Measurements from ENCODE around the gene SEC14L3. TPM values are rescaled to one million over a fixed set of nuclear protein-coding genes. Genes with fewer than 3 reads are reported as not detected.

The SEC14L3 gene
- total and polyA plus RNA-seq, 2 of the 4 experiments (the other 2 are of a cell fraction): not detected

- dilution Hi-C loops (cut with HindIII; ENCODE audit: low sequenced_read_pairs, unreplicated experiment): no loop called here
- no peak overlapping the region for H3K14ac ChIP-seq (replicated peaks; ENCODE audit: low read depth, low read length)
- H4K5ac ChIP-seq (ENCODE audit: low read depth, low read length): no peak overlapping the region
- no peak overlapping the region for H2BK5ac ChIP-seq (ENCODE audit: low read depth, low read length, poor library complexity, severe bottlenecking)
- H3K9ac ChIP-seq (ENCODE audit: low read depth, low read length): no peak overlapping the region
- no peak overlapping the region for H3K56ac ChIP-seq (ENCODE audit: extremely low read depth, insufficient read depth, low read length)
- H4K8ac ChIP-seq (ENCODE audit: low read depth in 2 of 2, low read length in 2 of 2): no peak overlapping the region
- H3K4me1 ChIP-seq (ENCODE audit: control insufficient read depth, insufficient read depth, low read length): no peaks in the 10 kb centered on the region
- H2AFZ ChIP-seq (replicated peaks; ENCODE audit: low read length, poor library complexity): no peak overlapping the region
- TF ChIP-seq SMC3 (IDR thresholded peaks at IDR 0.05; ENCODE audit: low read depth, low read length): no peak
- TF ChIP-seq RCOR1 (IDR thresholded peaks at IDR 0.05; ENCODE audit: insufficient replicate concordance, low read length): no peak
- TF ChIP-seq CTCF (conservative IDR thresholded peaks at IDR 0.05; ENCODE audit: low read depth, low read length): no peak
- no peak for TF ChIP-seq BHLHE40 (IDR thresholded peaks at IDR 0.05; ENCODE audit: low read depth, low read length)
- no peak for TF ChIP-seq NFE2L2 (IDR thresholded peaks at IDR 0.05; ENCODE audit: low read depth, low read length)
- TF ChIP-seq FOS (IDR thresholded peaks at IDR 0.05; ENCODE audit: low read depth, low read length): no peak
- H3K27me3 ChIP-seq (ENCODE audit: control insufficient read depth, insufficient read depth, low read length): no peaks in the 10 kb centered on the region
- H2BK20ac ChIP-seq (ENCODE audit: low read depth, low read length): no peak overlapping the region
- peaks cover 7 to 10% of the 10 kb centered on the region in 2 experiments; a peak in 3 of 4 replicates for H3K79me1 ChIP-seq (ENCODE audit: low read depth in 1 of 2, low read length in 2 of 2)
- no peak overlapping the region for H2BK15ac ChIP-seq (ENCODE audit: low read depth, low read length)
- H3K4ac ChIP-seq (ENCODE audit: low read depth, low read length): no peak overlapping the region
- ChIA-PET POLR2A (ENCODE audit: unreplicated experiment) (no interaction called here), CTCF (no interaction called here)
- DNase-seq: no peak
- no peaks in the 10 kb centered on the region for H3K9me3 ChIP-seq (ENCODE audit: control insufficient read depth, insufficient read depth, low read length)
- ATAC-seq (ENCODE audit: low read depth): no peak
- no peak overlapping the region for H4K91ac ChIP-seq (ENCODE audit: insufficient read depth, low read depth, low read length)
- no peak overlapping the region for H3K18ac ChIP-seq (ENCODE audit: low read depth, low read length)
- BruUV-seq (replicated peaks): no TSS peak
- no peak overlapping the region for H3K4me3 ChIP-seq (ENCODE audit: insufficient read depth, low read depth, low read length)
- no peak overlapping the region for H2BK120ac ChIP-seq (ENCODE audit: low read depth, low read length)
- in situ Hi-C loops (cut with MboI; ENCODE audit: low sequenced_read_pairs): no loop called here
- no CpG with 5 or more reads among the region's 4 CpGs for WGBS, 2 experiments (ENCODE audit: extremely low coverage in 2 of 2, insufficient read length in 1 of 2)
- H3K23ac ChIP-seq (ENCODE audit: low read depth, low read length): no peak overlapping the region
- intact Hi-C loops (cut with micrococcal nuclease): no loop called here
- no peak overlapping the region for H3K4me2 ChIP-seq (ENCODE audit: low read depth, low read length)
- H3K9me1 ChIP-seq (ENCODE audit: insufficient read depth, low read length): peaks cover 3% of the 10 kb centered on the region; the same call in 1 of the 2 replicates
- no peak overlapping the region for H2AK9ac ChIP-seq (replicated peaks; ENCODE audit: low read depth, low read length, poor library complexity)
- peaks cover 6% of the 10 kb centered on the region; the same call in 1 of the 2 replicates for H3K36me3 ChIP-seq (ENCODE audit: control insufficient read depth, insufficient read depth, low read length)
- H4K20me1 ChIP-seq (ENCODE audit: insufficient read depth, low read length): no peaks in the 10 kb centered on the region
- no peak overlapping the region for H3K27ac ChIP-seq (ENCODE audit: insufficient read depth, low read length)
- H2AK5ac ChIP-seq (ENCODE audit: low read depth, low read length): no peak overlapping the region
Observed at GRCh38 chr22:30430933-30431332, 40.9 kb downstream of the SEC14L3 start.
